ENCODE measurements around the gene PANX1.

- TF ChIP-seq EZH2 (IDR thresholded peaks at IDR 0.05; ENCODE audit: borderline replicate concordance, low read depth, low read length, poor library complexity, severe bottlenecking), result no peak
- no peak for TF ChIP-seq CTCF (conservative IDR thresholded peaks at IDR 0.05; ENCODE audit: low read depth, low read length)
Observed at GRCh38 chr11:94117197-94117574, 11.5 kb upstream of the PANX1 start.

All from A673 (cell line).